GM18909 (cell line): ENCODE results near the gene RNU5D-1.

Source experiments
- ATAC-seq: cut with Tn5 transposase; IDR thresholded peaks from one replicate; pipeline ENCODE4 v1.9.1; 2021; ENCODE audit warnings: mild to moderate bottlenecking; ENCODE audit not compliant: unreplicated experiment, poor library complexity

RNU5D-1 gene

DNA sequence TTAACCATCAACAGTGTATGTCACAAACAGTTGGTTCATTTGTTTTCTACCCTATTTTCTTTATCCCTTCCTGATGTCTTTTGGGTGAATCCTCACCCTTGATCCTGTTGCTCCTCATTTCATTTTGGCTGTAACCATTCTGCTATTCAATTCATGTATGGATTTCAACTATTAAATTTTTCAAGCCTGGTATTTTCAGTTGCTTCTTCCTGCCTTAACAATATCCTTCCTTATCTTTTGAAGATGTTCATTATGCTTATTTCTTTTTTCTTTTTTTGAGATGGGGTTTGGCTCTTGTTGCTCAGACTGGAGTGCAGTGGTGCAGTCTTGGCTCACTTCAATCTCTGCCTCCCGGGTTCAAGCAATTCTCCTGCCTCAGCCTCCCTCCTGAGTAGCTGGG is 2.8 kb upstream of the RNU5D-1 start:
- ATAC-seq: no peak

DNA sequence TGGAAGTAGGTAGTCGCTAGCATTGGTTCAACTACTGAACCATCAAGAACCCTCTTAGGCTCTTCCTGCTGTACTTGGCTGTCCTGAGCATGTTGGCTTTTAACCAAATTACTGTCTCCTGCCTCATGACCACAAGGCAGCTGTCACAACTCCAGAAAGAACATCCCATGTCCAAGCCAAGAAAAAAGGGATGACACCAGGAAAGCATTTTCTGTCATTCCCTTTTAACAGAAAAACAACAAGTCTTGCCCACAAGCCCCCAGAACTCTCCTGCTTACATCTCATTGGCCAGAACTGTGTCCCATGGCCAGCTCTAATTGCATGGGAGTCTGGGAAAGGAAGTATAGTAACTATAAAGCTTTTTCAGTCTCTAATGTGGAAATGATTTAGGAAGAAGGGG is 2.4 kb upstream of the RNU5D-1 start:
- ATAC-seq: no peak

DNA sequence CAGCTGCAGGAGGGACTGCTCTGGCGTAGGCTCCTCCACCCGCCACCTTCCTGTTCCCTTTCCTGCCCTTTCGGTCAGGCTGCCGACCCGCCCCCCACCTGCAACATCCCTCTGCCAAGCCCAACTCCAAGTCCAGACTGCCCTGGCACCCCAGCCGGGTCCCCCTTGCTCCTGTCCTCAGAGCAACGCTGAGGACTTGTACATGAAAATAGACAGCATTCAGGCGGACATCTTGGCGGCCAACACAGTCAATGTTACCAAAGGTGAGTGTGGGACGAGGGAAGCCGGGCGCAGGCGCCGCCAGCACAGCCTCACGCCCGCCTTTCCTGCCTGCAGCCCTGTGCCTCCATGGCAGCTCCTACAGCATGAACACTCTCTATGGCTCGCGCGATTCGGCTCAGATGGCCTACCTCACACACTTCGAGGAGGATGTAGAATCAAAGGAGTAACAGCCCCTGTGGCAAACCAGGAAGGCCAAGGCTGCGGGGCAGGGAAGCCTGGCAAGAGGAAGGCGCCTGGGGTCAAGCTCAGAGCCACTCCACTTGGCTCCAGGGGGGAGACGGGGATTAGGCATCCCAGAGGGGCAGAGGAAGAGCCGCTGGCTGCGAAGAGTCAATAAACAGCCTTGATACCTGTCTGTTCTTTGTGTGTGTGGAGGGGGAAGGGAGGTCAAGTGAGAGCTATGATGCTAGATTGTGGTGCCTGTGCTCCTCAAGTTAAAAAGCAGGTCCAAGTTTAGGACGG is 5.8 kb downstream of the RNU5D-1 start:
- no peak for ATAC-seq

DNA sequence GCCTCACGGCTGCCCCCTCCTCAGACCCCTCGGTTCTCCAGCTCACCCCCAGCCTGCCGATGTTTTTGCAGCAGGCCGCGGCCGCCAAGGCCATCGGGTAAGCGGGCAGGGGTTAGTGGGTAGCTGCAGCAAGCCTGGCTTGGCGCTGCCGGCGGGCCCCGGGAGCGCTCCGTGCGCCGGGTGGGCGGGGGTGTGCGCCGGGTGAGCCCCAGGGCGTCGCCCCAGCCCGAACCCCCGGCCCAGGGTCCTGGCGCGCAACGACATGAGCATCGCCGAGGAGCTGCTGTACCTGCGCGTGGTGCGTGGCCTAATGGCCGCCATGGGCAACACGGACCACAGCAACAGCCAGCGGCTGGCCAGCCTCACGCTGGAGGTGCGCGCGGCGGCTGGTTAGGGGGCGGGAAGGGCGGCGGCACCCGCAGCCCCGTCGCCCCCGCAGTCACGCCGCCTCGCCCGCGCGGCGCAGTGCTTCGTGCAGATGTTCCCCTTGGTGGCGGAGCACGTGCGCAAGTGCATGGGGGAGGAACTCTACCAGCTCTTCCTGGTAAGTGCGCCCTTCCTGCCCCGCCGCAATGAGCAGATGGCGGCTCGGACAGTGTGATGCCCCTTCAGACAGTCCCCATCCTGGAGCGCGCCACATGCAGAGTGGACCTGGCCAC is 6.5 kb downstream of the RNU5D-1 start:
- ATAC-seq: no peak

DNA sequence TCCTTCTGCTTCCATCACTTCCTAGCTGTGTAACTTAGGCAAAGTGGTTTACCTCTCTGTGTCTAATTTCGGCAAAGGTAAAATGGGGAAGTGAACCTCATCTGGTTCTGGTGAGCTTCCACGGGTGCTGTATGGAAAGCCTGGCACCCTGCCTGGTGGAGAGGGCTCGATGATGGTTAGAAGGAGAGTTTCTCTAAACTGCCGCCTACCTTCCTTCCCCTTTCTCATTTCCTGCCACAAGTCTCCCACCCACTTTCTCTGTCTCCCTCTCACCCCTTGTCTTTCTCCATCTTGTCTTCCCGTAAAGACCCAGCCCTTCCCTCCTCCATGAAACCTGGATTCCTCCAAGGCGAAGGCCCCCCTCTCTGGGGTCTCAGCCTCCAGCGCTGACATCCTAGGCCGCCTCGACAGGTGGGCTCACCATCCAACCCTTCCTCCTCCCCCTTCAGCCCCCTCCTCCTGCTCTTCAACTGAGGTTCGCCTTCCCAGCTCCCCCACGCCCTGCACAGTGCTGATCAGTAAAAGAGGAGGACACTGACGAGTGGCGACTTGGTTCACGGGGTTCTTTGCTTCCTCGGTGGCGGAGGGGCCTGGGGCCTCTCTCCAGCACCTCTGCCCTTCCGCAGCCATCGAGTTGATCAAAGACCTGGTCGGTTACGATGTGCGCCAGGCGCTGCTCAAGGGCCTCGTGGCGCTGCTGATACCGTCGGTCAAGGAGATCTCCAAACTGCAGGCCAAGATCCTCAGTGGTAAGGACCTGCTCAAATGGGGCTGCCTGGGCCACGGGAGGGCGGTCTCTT is 7.3 kb downstream of the RNU5D-1 start:
- no peak for ATAC-seq

DNA sequence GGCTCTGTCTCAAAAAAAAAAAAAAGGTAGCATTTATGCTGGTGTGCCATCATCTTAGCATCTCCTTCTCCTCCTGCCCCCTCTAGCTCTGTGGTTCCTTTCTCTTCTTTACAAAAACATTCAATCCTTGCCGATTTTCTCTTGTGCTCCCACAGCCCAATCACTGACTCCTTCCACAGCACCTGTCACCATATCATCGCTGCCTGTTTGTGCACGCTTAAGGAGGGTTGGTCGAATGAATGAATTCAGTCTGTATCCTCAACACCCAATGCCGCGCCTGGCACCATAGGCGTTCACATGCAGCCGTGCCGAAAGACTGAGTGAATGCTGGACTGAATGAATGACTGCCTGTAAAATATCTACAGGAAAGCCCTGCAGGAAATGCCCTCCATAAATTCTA is 7.9 kb downstream of the RNU5D-1 start:
- ATAC-seq: no peak

DNA sequence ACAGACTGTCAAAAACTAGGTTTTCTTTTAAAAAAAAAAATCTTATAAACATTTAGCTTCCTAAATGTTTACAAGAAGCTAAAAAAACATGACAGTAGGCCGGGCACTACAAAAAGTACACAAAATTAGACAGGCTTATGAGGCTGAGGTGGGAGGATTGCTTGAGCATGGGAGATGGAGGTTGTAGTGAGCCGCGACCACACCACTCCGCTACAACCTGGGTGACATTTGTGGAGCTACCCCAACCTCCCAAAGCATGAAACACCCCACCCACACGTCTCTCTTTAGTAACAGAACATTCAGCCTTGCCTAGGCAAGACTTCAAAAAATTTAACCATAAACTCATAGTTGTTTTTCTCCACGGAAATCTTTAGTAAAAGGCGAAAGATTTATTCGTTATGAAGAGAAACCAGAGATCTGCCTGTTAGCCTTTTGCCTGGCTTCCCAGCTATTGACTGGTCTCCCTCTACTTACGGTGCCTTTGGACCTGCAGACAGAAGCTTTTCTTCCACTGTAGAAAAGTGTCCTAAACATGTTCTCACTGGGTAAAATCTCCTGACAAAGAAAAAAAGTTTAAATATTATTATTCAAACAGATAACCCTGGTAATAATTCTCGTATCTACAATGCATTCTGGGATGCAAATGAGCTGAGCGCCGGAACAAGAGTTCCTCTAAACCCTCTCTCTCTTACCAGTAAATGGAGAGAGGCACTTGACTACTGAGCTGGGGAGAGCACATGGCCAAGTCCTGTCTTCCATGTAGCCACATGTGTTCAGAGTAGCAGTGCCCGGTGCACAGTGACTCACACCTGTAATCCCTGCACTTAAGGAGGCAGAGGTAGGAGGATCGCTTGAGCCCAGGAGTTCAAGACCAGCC is 9.2 kb downstream of the RNU5D-1 start:
- ATAC-seq: peak; percentile 76

DNA sequence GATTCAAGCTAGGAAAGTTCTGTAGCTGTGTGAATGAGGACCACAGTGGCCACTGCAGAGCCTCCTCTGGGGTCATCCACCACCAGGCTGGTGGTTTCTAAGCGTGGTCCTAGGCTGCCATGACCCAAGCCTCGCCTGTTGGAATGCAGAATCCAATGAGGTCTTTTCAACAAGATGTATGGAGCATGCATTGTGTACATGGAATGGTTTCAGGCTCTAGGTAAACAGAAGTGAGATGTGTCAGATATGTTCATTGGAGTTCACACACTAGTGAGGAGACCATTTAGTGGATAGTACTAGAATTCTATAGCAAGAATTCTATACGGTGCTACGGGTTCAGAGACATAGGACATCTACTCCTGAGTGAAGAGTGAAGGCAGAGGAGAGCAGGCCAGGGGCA is 10.7 kb downstream of the RNU5D-1 start:
- ATAC-seq: no peak

DNA sequence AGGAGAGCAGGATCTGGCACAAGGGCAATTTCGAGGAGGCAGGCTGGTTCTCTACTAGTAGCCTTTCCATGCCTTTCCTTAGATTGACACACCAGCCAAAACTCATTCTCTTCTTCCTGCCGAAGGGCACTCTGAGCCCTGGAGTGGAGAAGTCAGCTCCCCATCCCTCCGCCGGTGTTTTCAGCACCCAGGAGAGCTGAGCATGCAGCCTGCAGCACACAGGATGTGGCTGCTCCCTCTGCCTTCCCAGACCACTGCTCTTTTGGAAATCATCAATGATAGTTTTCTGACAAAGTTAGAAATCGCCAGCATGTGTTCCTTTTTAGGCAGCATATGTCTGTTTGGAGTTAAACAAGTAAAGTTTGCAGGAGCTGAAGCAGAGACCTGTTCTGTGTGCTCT is 11.7 kb downstream of the RNU5D-1 start:
- ATAC-seq: no peak

DNA sequence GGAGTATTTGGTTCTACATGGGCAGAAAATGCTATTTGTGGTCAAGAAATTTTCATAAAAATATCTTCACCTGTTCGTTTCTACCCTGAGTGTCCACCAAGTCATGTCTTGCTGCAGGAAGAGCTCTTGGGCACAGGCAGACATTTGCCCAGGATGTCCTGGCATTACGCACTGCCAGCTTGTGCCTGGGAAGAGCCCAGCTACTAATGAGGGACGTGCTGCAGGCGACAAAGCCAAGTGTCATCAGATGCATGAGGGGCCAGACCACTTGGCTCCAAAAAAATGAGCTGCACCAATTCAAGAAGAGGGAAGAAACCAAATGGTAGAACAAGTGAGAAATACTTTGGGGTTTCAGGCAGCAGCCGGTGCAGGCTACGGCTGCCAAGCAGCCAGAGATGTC is 12.9 kb downstream of the RNU5D-1 start:
- ATAC-seq: no peak

DNA sequence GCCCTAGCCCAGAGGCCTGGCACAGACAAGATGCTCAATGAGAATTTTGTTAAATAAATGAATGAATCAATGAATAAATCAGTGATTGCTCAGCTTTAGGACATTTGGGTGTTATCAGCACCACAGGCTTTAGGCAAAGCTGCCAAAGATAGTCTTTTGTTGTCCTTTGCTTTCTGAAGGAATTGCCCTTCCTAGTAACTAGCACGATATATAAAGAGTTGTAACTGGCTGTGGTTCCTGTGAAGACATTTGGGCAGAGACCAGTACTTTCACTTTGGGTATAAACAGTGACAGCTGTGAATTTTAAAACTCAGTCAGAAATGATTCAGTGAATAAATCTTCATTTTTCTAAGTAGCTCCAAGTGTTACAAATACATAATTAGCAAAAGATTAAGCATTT is 13.3 kb downstream of the RNU5D-1 start:
- no peak for ATAC-seq

DNA sequence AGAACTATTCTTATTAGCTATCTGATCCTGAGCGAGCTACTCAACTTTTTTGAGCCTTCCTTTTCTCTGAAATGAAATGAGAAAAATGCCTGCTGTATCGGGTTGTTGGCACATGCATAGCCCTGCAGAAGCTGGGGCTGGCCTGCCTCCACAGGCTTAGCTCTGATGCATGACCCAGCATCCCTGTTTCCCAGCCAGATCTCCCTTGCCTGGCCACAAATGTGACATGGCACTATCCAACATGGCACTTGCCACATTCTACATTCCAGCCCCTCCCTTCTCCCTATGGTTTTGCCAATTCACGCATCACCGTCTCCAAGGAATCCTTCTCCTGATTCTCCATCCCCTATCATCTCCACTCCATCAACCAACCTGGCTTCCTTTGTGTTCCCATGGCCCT is 13.8 kb downstream of the RNU5D-1 start:
- no peak for ATAC-seq

DNA sequence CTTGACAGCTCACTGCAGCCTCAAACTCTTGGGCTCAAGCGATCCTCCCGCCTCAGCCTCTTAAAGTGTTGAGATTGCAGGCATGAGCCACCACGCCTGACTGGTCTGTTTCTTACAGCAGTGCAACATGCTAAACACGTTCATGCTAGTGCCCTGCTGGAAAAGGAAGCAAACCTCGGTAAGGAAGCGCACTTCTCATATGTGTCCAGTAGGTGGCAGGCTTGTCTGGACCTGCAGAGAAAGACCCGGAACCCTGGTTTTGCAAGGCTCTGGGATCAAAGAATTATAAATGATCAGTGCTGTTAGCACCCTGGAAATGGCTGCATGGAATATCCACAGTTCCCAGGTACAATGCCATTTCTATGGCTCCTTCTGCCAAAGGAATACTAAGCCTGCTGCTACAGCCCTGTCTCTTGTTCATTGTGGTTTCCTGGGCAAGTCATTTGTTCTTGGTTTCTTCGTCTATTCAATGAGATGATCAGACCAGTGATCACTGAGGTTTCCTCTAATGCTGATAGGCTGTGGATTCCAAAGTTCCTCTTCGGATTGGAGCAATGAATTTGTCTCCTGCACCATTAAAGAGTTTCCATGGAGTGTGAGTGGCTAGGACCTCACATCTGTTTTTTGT is 15.9 kb downstream of the RNU5D-1 start:
- peak; percentile 59 for ATAC-seq

DNA sequence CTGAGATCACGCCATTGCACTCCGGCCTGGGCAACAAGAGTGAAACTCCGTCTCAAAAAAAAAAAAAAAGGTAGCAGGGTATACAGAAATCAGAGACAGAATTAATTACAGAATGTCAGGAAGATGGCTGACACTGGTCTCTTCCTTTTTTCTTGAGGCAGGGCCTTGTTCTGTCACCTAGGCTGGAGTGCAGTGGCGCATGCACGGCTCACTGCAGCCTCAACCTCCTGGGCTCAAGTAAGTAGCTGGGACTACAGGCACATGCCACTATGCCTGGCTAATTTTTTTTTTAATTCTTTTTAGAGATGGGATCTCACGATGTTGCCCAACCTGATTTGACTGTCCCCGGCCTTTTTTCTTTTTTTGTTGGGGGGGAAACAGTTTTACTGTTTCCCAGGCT is 16.4 kb downstream of the RNU5D-1 start:
- ATAC-seq: peak; percentile 4

DNA sequence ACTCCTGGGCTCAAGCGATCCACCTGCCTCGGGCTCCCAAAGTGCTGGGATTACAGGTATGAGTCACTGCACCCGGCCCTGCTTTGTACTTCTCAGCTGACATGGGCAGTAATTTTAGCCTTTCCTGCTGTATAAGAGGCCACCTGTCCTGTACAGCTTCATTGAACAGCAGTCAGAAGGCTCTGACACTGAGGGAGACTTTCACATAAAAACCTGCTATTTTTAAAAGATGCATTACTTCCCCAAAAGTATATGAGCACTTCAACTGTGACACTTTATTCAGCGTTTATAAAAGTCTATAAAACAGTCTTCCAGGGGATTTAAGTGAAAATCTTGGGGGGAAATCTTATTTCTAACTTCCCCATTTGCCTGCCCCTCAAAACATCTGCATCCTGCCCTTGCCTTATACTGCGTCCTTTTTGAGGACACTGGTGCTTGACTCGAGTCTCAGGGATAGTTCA is 17.6 kb downstream of the RNU5D-1 start:
- no peak for ATAC-seq

DNA sequence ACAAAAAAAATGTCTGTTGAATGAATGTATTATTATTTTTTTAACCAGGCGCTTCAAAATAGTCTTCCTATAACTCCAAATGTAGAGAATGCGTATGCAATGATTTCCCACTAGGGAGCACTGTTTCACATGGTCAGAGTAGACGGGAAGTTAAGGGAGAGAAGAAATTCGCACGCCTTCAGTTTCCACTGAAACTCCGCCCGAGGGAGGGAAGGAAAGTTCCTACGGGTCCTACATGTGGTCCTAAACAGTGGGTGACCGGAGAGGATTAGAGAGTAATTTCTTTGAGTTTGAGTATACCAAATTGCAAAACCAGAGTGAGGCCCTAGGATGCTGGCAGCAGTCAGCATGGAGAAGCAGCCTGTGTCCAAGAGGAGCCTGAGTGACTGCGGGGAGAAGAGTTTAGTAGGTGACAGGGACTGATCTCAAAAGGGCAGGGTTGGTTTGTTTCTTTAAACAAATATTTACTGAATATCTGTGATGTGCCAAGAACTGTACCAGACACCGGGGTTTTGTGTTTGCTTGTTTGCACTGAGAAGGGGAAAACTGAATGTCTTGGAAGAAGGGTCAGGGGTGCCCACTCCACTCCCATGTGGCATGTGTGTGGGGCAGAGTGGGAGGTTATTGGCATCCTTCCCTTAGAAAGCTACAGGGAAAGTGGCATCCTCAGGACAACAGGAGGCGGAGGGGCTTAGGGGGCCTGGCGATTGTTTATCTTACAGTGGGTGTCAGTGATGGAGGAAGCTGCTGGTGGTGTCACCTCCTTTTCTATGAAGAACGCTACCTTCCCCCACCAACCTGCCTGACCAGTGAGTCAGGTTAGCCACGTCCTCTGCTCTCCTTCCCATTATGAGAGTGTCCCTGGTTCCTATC is 22.8 kb downstream of the RNU5D-1 start:
- no peak for ATAC-seq

DNA sequence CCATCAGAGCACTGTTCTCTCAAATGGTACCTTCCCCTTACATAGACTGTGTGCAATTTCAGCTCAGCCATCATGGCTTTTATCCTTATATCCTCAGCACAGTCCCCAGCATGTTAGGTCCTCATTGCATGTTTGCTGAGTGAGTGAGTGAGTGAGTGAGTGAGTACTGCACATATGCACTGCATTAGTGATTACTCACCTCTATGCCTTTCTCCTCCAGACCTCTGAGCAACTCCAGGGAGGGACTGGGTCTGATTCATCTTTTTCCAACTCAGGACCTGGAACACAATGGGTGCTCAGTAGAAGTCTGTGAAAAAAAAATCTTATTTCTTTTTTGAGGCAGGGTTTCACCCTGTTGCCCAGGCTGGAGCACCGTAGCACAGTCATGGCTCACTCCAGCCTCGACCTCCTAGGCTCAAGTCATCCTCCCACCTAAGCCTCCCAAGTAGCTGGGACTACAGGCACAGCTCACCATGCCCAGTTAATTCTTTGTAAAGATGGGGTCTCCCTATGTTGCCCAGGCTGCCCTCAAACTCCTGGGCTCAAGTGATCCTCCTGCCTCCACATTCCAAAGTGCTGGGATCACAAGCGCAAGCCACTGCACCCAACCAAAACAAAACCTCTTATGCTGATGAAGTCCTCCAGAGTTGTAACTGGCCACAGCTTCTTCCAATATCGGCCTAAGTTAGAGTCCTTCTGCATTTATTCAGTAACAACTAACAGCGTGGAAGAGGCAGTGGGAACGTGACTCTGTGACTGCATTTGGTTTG is 23.7 kb downstream of the RNU5D-1 start:
- ATAC-seq: no peak

DNA sequence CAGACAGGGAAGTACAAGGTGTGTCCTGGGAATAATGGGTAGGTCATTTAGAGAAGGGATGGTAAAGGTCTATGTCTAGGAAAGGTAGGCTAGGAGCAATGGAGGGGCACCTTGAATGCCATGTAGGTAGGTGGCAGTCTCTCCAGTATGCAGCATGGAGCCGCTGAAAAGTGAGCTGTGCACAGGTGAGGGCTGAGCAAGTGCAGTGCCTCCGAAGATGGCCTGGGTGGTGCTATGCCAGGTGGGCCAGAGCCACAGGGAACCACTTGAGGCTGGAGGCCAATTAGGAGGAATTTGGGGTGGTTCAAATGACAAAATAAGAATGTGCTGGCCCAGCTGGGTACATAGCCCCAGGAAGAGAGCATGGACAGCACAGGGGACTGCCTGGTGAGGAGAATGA is 25.0 kb downstream of the RNU5D-1 start:
- no peak for ATAC-seq
